Measurements from ENCODE around the gene PLEKHD1.

DNA sequence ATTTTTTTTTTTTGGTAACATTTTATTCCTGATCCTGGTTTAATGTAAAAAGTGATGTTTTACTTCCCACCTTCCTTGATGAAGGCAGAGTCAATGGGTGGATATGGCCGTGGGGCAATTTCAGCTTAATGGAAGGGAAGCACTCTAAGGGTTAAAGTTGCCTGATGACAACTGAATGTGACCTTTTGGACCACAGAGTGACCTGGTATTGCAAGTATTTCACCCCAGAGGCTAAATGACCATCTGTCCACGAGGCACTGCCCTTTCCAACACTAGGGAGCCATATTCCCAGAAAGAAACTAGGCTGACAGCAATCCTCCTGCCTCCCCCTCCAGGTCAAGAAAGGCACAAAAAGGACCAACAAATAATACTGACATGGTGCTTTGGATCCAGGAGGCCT is 85.3 kb downstream of the PLEKHD1 start:
- TF ChIP-seq, protein P1, sequence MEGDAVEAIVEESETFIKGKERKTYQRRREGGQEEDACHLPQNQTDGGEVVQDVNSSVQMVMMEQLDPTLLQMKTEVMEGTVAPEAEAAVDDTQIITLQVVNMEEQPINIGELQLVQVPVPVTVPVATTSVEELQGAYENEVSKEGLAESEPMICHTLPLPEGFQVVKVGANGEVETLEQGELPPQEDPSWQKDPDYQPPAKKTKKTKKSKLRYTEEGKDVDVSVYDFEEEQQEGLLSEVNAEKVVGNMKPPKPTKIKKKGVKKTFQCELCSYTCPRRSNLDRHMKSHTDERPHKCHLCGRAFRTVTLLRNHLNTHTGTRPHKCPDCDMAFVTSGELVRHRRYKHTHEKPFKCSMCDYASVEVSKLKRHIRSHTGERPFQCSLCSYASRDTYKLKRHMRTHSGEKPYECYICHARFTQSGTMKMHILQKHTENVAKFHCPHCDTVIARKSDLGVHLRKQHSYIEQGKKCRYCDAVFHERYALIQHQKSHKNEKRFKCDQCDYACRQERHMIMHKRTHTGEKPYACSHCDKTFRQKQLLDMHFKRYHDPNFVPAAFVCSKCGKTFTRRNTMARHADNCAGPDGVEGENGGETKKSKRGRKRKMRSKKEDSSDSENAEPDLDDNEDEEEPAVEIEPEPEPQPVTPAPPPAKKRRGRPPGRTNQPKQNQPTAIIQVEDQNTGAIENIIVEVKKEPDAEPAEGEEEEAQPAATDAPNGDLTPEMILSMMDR (IDR thresholded peaks at IDR 0.05), result no peak
- TF ChIP-seq POLR2A (IDR thresholded peaks at IDR 0.05), result no peak

All from esophagus squamous epithelium (tissue), 4 donors.